Activated CD4-positive, alpha-beta T cell treated with anti-CD3 and anti-CD28 coated beads for 48 hours (primary cell): ENCODE results near the gene JAKMIP3.
A peak's percentile ranks its signal among the peaks of the same experiment; 100 is the strongest.

Experiments used
- DNase-seq: peaks from one replicate; pipeline ENCODE4 v3.0.0-alpha.2; 2020

The JAKMIP3 gene

GRCh38 chr10:132044803-132045202 is 20.9 kb upstream of the JAKMIP3 start:
- DNase-seq = no peak

- no peak for DNase-seq
Observed at GRCh38 chr10:132045324-132045723, 20.4 kb upstream of the JAKMIP3 start.

GRCh38 chr10:132047575-132048293 is 18.0 kb upstream of the JAKMIP3 start:
- DNase-seq = no peak

- no peak for DNase-seq
Observed at GRCh38 chr10:132048294-132048667, 17.5 kb upstream of the JAKMIP3 start.

- DNase-seq = no peak
Observed at GRCh38 chr10:132050191-132050590, 15.6 kb upstream of the JAKMIP3 start.

GRCh38 chr10:132052124-132052523 is 13.6 kb upstream of the JAKMIP3 start:
- DNase-seq = no peak

- DNase-seq = no peak
Observed at GRCh38 chr10:132054564-132054963, 11.2 kb upstream of the JAKMIP3 start.

GRCh38 chr10:132055616-132056015 is 10.1 kb upstream of the JAKMIP3 start:
- DNase-seq = no peak

GRCh38 chr10:132056663-132057062 is 9.1 kb upstream of the JAKMIP3 start:
- DNase-seq = no peak

- no peak for DNase-seq
Observed at GRCh38 chr10:132057191-132057681, 8.5 kb upstream of the JAKMIP3 start.

GRCh38 chr10:132058111-132058745 is 7.5 kb upstream of the JAKMIP3 start:
- peak; percentile 59 for DNase-seq

GRCh38 chr10:132058793-132059759 is 6.7 kb upstream of the JAKMIP3 start:
- no peak for DNase-seq

- DNase-seq = no peak
Observed at GRCh38 chr10:132059760-132060508, 5.8 kb upstream of the JAKMIP3 start.

- DNase-seq = no peak
Observed at GRCh38 chr10:132061030-132061429, 4.7 kb upstream of the JAKMIP3 start.

GRCh38 chr10:132061465-132061864 is 4.3 kb upstream of the JAKMIP3 start:
- DNase-seq = no peak

- no peak for DNase-seq
Observed at GRCh38 chr10:132062116-132062515, 3.6 kb upstream of the JAKMIP3 start.

GRCh38 chr10:132062641-132063390 is 2.9 kb upstream of the JAKMIP3 start:
- DNase-seq = no peak

GRCh38 chr10:132063432-132063831 is 2.3 kb upstream of the JAKMIP3 start:
- DNase-seq = no peak

- no peak for DNase-seq
Observed at GRCh38 chr10:132064082-132064755, 1.5 kb upstream of the JAKMIP3 start.

GRCh38 chr10:132064771-132065437 is 842 bp upstream of the JAKMIP3 start:
- DNase-seq = no peak

GRCh38 chr10:132066186-132066585 is 440 bp downstream of the JAKMIP3 start:
- no peak for DNase-seq
